ENCODE data around the gene CHURC1.

DNA sequence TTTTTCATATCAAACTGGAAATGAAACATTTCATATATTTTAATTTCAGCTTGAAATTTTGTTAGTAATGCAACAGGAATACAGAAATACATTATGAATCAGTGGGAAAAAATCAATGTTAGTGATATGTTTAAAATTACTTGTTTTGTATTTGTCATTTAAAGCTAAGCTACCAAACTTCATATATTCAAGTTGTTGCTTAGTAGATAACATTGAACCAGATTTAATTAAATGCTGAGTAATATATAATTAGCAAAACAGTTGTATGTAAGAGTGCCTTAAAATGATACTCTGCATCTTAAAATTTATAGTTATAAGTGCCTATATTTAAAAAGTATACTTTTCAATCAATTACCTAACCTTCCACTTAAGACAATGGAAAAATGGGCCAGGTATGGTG, 5.0 kb downstream of the CHURC1 start:
- TF ChIP-seq CTCF (IDR thresholded peaks at IDR 0.05) (no peak), ZFX (IDR thresholded peaks at IDR 0.05; ENCODE audit: borderline replicate concordance) (no peak)
